Bronchial epithelial cell (primary cell): ENCODE results near the gene TTC39C. TPM values are rescaled to one million over a fixed set of nuclear protein-coding genes. Genes with fewer than 3 reads are reported as not detected.
"Not testable (repeated sequence)": the region's sequence is repeated elsewhere in the genome, so short reads cannot be mapped to it uniquely, and the experiment has no call there.

ENCODE experiments used
- DNase-seq: peaks from one replicate; pipeline ENCODE4 v3.0.0-alpha.2; 2010; ENCODE audit warnings: low read depth
- FAIRE-seq: peaks from 2 replicates; lab custom pipeline; 2011; peaks lifted over from hg19 to GRCh38; lab: Jason Lieb, UNC
- H3K27me3 ChIP-seq: 2 replicates; pipeline ENCODE4 v1.5.1; 2011; ENCODE audit warnings: low read length; ENCODE audit not compliant: control insufficient read depth, insufficient read depth
- H3K36me3 ChIP-seq: 2 replicates; pipeline ENCODE4 v1.5.1; 2011; ENCODE audit warnings: low read length; ENCODE audit not compliant: control insufficient read depth, insufficient read depth
- H3K4me3 ChIP-seq: 2 replicates; pipeline ENCODE4 v1.5.1; 2011; ENCODE audit warnings: mild to moderate bottlenecking, low read depth, low read length, control low read depth
- total RNA-seq: library from RNA; depleted of rRNA; stranded (reverse); fragments of >200 nt; gene quantifications from 2 replicates; pipeline ENCODE4 v1.2.1, GENCODE V29; 2014
- TF ChIP-seq, protein P1 (sequence below): IDR thresholded peaks from 2 replicates; pipeline ENCODE4 v1.5.1; 2011; ENCODE audit warnings: mild to moderate bottlenecking, moderate library complexity, low read length, control low read depth, inconsistent platforms; ENCODE audit not compliant: insufficient read depth, severe bottlenecking

Gene TTC39C
- total RNA-seq, 1 donor from 2014 or later, result 15.3 TPM

DNA sequence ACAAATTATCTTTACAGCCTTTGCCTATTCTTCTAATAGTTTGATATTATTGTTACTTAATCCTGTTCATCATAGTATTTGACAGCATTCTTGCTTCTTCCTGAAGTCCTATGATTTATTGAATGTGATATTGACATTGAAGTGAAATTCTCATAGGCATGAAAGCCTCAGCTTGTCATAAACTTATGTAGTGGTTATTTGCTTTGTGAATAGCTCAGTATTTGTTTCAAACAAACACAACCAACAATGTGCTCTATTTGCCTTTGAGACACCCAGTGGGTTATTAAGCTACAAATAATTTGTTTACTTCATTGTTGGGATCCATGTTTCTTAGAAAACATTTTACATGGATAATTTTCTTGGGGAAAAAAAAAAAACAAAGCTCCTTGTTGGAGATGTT is 57.2 kb downstream of the TTC39C start:
- DNase-seq, result no peak
- no peak for FAIRE-seq
- TF ChIP-seq, protein P1, sequence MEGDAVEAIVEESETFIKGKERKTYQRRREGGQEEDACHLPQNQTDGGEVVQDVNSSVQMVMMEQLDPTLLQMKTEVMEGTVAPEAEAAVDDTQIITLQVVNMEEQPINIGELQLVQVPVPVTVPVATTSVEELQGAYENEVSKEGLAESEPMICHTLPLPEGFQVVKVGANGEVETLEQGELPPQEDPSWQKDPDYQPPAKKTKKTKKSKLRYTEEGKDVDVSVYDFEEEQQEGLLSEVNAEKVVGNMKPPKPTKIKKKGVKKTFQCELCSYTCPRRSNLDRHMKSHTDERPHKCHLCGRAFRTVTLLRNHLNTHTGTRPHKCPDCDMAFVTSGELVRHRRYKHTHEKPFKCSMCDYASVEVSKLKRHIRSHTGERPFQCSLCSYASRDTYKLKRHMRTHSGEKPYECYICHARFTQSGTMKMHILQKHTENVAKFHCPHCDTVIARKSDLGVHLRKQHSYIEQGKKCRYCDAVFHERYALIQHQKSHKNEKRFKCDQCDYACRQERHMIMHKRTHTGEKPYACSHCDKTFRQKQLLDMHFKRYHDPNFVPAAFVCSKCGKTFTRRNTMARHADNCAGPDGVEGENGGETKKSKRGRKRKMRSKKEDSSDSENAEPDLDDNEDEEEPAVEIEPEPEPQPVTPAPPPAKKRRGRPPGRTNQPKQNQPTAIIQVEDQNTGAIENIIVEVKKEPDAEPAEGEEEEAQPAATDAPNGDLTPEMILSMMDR, result no peak
- no peak overlapping the region for H3K4me3 ChIP-seq
- H3K36me3 ChIP-seq, result peaks cover 1% of the 10 kb centered on the region
- H3K27me3 ChIP-seq, result no peaks in the 10 kb centered on the region

DNA sequence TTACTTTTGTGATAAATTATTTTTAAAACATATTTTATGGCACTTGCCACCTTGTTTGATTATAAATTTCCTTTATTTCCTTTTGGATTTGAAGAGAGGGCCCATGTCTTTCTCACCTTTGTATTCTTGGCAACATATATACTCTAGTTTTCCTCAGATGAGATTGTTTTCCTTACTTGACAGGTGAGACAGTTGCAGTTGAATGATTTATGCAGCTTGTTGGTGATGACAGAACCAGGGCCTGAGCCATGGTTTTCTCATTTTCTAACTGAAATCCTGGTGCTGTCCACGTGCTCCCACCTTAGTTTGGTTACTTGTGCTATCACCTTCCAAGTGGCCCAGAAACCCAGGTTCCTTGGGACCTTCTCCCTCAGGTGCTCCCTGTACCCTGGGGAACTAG is 58.2 kb downstream of the TTC39C start:
- DNase-seq (no peak), FAIRE-seq (no peak)
- no peaks in the 10 kb centered on the region for H3K36me3 ChIP-seq
- H3K27me3 ChIP-seq, result no peaks in the 10 kb centered on the region
- TF ChIP-seq, protein P1, result no peak
- H3K4me3 ChIP-seq, result no peak overlapping the region

DNA sequence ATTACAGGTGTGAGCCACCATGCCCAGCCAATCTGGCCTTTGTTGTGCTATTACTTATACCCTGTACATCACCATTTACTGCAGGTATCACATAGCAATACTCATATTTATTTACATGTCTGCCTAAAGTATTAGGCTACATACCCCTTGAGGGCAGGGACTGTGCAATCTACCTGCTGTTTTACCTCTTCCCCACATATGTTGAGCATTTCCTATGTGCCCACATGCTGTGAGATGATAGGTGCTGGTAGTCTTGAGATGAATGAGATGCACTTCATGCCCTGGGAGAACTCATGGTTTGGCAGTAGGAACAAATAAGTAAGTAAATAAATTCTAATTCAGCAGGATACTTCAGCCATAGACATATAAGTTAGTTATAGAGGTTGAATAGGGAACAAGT is 59.2 kb downstream of the TTC39C start:
- DNase-seq, result no peak
- FAIRE-seq, result no peak
- Histone ChIP-seq H3K36me3 (no peaks in the 10 kb centered on the region), H3K27me3 (no peaks in the 10 kb centered on the region), H3K4me3 (no peak overlapping the region)
- TF ChIP-seq, protein P1, result no peak

DNA sequence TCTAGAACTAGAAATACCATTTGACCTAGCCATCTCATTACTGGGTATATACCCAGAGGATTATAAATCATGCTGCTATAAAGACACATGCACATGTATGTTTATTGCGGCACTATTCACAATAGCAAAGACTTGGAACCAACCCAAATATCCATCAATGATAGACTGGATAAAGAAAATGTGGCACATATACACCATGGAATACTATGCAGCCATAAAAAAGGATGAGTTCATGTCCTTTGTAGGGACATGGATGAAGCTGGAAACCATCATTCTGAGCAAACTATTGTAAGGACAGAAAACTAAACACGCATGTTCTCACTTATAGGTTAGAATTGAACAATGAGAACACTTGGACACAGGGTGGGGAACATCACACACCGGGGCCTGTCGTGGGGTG is 60.2 kb downstream of the TTC39C start:
- not testable (repeated sequence) for DNase-seq, H3K36me3 ChIP-seq, FAIRE-seq, H3K27me3 ChIP-seq, H3K4me3 ChIP-seq

DNA sequence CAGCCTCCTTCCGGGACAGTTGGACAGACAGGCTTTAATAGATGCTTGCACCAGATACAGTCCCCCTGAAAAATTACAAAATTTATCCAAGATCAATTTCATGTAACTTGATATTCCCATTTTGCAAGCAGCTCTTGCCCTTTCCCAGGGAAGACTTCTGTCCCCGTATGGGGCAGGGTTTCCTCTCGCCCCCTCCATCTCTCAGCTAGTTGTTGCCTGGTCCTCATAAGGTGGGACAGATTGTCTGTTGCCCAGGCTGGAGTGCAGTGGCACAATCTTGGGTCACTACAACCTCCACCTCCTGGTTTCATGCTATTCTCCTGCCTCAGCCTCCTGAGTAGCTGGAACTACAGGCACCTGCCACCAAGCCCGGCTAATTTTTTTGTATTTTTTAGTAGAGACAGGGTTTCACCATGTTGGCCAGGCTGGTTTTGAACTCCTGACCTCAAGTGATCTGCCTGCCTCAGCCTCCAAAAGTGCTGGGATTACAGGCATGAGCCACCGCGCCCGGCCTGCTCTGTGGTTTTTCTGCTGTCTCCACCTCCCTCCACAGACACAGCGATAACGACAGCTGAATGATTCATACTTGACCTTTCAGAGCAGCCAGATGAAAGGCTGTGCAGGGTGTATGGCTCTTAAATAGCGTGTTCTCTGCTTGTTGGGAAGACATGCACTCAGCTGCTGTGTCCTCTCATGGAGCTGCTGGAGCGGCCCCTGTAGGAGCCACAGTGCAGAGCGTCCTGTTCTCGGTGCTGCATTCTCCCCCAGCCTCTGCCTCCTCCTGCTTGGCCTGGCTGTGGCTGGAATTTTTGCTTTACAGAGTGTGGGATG is 61.4 kb downstream of the TTC39C start:
- Histone ChIP-seq H3K4me3 (no peak overlapping the region), H3K27me3 (no peaks in the 10 kb centered on the region), H3K36me3 (no peaks in the 10 kb centered on the region)
- TF ChIP-seq, protein P1, result peak; percentile 71
- DNase-seq (peak; percentile 96), FAIRE-seq (peak; percentile 32)

DNA sequence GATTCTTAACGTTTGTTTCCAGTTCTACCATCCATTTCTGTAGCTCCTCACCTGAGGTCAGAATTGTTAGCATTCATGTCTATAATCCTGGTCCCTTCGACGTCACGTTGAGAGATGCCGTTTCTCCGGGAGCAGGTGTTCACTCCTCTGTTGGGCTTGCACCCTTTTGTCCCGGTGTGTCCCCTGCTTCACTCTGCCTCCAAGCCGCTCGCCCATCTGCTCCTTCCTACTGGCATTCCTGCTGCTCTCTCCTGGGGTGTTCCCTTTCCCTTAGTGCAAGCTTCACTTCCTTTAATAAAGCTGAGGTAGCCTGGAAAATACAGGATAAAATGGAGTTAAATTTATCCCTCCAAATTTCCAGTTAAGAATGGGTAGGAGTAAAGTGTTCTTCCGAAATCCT is 62.4 kb downstream of the TTC39C start:
- FAIRE-seq, result no peak
- no peak for DNase-seq
- TF ChIP-seq, protein P1, result no peak
- H3K4me3 ChIP-seq, result no peak overlapping the region
- H3K36me3 ChIP-seq, result no peaks in the 10 kb centered on the region
- no peaks in the 10 kb centered on the region for H3K27me3 ChIP-seq
